ENCODE results near the gene FBL. TPM values are rescaled to one million over a fixed set of nuclear protein-coding genes. Genes with fewer than 3 reads are reported as not detected.

FBL gene
- total RNA-seq, 1 experiment from 2014 or later, result 189 TPM

DNA sequence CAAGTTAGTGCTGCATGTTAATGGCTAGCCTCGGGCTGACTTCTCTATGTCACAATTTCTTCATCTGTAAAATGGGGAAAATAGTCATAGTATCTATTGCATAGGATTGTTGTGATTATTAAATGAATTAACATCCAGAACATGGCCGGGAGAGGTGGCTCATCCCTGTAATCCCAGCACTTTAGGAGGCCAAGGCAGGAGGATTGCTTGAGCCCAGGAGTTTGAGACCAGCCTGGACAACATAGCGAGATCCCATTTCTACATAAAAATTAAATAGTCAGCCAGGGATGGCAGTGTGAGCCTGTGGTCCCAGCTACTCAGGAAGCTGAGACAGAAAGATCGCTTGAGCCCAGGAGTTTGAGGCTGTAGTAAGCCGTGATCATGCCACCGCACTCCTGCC, 21.8 kb upstream of the FBL start:
- no peak for DNase-seq (ENCODE audit: low read depth in 1 of 2, low spot score in 2 of 2)
- peaks cover 5% of the 10 kb centered on the region for H3K27me3 ChIP-seq (replicated peaks)
- no peaks in the 10 kb centered on the region for H3K9me3 ChIP-seq (replicated peaks)

GRCh38 chr19:39867133-39867532, 21.0 kb upstream of the FBL start:
- no peak overlapping the region for H3K27ac ChIP-seq
- no peak for DNase-seq (ENCODE audit: low read depth in 1 of 2, low spot score in 2 of 2)

More for the DNA sequence above, 21.8 kb upstream of the FBL start:
- Histone ChIP-seq H3K4me1 (replicated peaks) (no peaks in the 10 kb centered on the region), H3K27ac (no peak overlapping the region), H3K36me3 (no peaks in the 10 kb centered on the region), H3K4me3 (no peak overlapping the region)

DNA sequence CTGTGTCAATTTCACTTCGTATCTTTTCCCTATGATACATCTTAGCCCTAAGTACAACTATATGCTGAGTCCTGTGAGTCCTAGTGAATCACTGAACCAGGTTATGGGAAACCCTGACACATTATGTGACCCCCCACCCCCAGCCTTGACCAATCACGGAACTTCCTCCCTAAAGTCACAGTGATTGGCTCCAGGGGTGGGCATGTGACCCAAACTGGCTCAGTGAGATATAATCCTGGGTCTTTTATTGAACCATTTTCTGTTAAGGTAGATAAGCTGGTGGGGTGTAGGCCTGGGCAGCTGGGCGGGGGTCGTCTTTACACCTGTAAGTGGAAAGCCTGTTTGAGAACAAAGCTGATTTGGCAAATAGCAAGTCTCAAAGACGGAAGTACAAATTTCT, 19.8 kb upstream of the FBL start:
- H3K4me3 ChIP-seq, result no peak overlapping the region
- DNase-seq (ENCODE audit: low read depth in 1 of 2, low spot score in 2 of 2), result no peak
- no peak overlapping the region for H3K27ac ChIP-seq
- H3K36me3 ChIP-seq, result no peaks in the 10 kb centered on the region
- no peaks in the 10 kb centered on the region for H3K9me3 ChIP-seq (replicated peaks)
- no peaks in the 10 kb centered on the region for H3K4me1 ChIP-seq (replicated peaks)
- peaks cover 5% of the 10 kb centered on the region for H3K27me3 ChIP-seq (replicated peaks)

More at GRCh38 chr19:39867133-39867532, 21.0 kb upstream of the FBL start:
- Histone ChIP-seq H3K36me3 (no peaks in the 10 kb centered on the region), H3K4me3 (no peak overlapping the region), H3K27me3 (replicated peaks) (peaks cover 5% of the 10 kb centered on the region), H3K9me3 (replicated peaks) (no peaks in the 10 kb centered on the region), H3K4me1 (replicated peaks) (no peaks in the 10 kb centered on the region)

- Histone ChIP-seq H3K27ac (no peak overlapping the region), H3K9me3 (replicated peaks) (no peaks in the 10 kb centered on the region), H3K36me3 (no peaks in the 10 kb centered on the region), H3K4me3 (no peak overlapping the region), H3K4me1 (replicated peaks) (no peaks in the 10 kb centered on the region), H3K27me3 (replicated peaks) (peaks cover 5% of the 10 kb centered on the region)
- DNase-seq (ENCODE audit: low read depth in 1 of 2, low spot score in 2 of 2), result no peak
Measured at GRCh38 chr19:39865186-39865585, 19.0 kb upstream of the FBL start.

GRCh38 chr19:39864118-39864517, 17.9 kb upstream of the FBL start:
- Histone ChIP-seq H3K27me3 (replicated peaks) (peaks cover 5% of the 10 kb centered on the region; the same call in 1 of the 2 replicates), H3K9me3 (replicated peaks) (no peaks in the 10 kb centered on the region), H3K4me3 (no peak overlapping the region), H3K4me1 (replicated peaks) (no peaks in the 10 kb centered on the region), H3K27ac (no peak overlapping the region), H3K36me3 (no peaks in the 10 kb centered on the region)
- DNase-seq (ENCODE audit: low read depth in 1 of 2, low spot score in 2 of 2), result no peak

GRCh38 chr19:39858541-39858940, 12.4 kb upstream of the FBL start:
- Histone ChIP-seq H3K4me3 (no peak overlapping the region), H3K36me3 (no peaks in the 10 kb centered on the region), H3K9me3 (replicated peaks) (0 out of 2 replicates have a peak, but pooled peaks cover 3% of the 10 kb centered on the region), H3K4me1 (replicated peaks) (no peaks in the 10 kb centered on the region), H3K27ac (no peak overlapping the region), H3K27me3 (replicated peaks) (peaks cover 7% of the 10 kb centered on the region; the same call in 1 of the 2 replicates)
- DNase-seq (ENCODE audit: low read depth in 1 of 2, low spot score in 2 of 2), result no peak

DNA sequence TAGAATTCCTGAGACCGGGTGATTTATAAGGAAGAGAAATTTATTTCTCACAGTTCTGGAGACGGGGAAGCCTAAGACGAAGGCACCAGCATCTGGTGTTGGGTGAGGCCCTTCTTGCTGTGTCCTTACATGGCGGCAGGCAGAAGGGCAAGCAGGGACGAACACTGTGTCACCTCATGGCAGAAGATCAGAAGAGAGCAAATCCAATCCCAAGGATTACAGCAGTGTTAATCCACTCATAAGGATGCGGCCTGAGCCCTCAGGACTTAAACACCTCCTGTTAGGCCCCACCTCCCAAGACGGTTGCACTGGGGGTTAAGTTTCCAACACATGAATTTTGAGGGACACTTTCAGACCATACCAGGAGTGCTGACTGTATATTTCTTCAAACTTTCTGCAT, 6.7 kb upstream of the FBL start:
- Histone ChIP-seq H3K4me3 (no peak overlapping the region), H3K27ac (no peak overlapping the region), H3K4me1 (replicated peaks) (no peaks in the 10 kb centered on the region), H3K27me3 (replicated peaks) (peaks cover 7% of the 10 kb centered on the region; the same call in 1 of the 2 replicates), H3K36me3 (no peaks in the 10 kb centered on the region), H3K9me3 (replicated peaks) (0 out of 2 replicates have a peak, but pooled peaks cover 3% of the 10 kb centered on the region)
- DNase-seq (ENCODE audit: low read depth in 1 of 2, low spot score in 2 of 2), result no peak

- Histone ChIP-seq H3K27me3 (replicated peaks) (peaks cover 7% of the 10 kb centered on the region; the same call in 1 of the 2 replicates), H3K4me3 (no peak overlapping the region), H3K27ac (no peak overlapping the region), H3K4me1 (replicated peaks) (peaks cover 6% of the 10 kb centered on the region), H3K36me3 (no peaks in the 10 kb centered on the region), H3K9me3 (replicated peaks) (0 out of 2 replicates have a peak, but pooled peaks cover 3% of the 10 kb centered on the region)
- no peak for DNase-seq (ENCODE audit: low read depth in 1 of 2, low spot score in 2 of 2)
Measured at GRCh38 chr19:39850892-39851291, 4.7 kb upstream of the FBL start.

- no peak for DNase-seq (ENCODE audit: low read depth in 1 of 2, low spot score in 2 of 2)
- H3K27ac ChIP-seq, result no peak overlapping the region
- H3K4me1 ChIP-seq (replicated peaks), result peaks cover 18% of the 10 kb centered on the region
Measured at GRCh38 chr19:39848392-39848791, 2.2 kb upstream of the FBL start.

DNA sequence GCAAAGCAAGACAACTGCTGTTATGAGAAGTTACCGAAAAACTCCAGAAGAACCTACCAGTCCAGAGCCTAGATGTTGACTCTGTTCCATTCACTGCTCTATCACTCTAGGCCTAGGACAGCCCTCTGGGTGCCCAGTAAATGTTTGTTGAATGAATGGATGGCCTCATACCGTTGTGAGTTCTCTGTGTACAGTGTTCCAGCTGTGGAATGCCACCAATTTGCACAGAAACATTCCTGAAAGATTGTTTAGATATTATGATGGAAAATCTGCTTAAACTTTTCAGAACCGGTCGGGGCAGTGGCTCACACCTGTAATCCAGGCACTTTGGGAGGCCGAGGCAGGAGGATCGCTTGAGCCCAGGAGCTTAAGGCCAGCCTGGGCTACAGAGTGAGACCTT, 1.3 kb upstream of the FBL start:
- no peak overlapping the region for H3K4me3 ChIP-seq
- no peaks in the 10 kb centered on the region for H3K9me3 ChIP-seq (replicated peaks)
- H3K27ac ChIP-seq, result no peak overlapping the region
- no peak for DNase-seq (ENCODE audit: low read depth in 1 of 2, low spot score in 2 of 2)
- no peaks in the 10 kb centered on the region for H3K36me3 ChIP-seq
- no peaks in the 10 kb centered on the region for H3K27me3 ChIP-seq (replicated peaks)
- H3K4me1 ChIP-seq (replicated peaks), result peaks cover 18% of the 10 kb centered on the region

More at GRCh38 chr19:39848392-39848791, 2.2 kb upstream of the FBL start:
- H3K4me3 ChIP-seq, result no peak overlapping the region
- H3K27me3 ChIP-seq (replicated peaks), result no peaks in the 10 kb centered on the region
- H3K9me3 ChIP-seq (replicated peaks), result no peaks in the 10 kb centered on the region
- no peaks in the 10 kb centered on the region for H3K36me3 ChIP-seq

- Histone ChIP-seq H3K9me3 (replicated peaks) (no peaks in the 10 kb centered on the region), H3K4me3 (peak overlapping the region; percentile 57), H3K27ac (peak overlapping the region; percentile 18; the same call in 1 of the 2 replicates), H3K36me3 (no peaks in the 10 kb centered on the region), H3K27me3 (replicated peaks) (no peaks in the 10 kb centered on the region), H3K4me1 (replicated peaks) (peaks cover 18% of the 10 kb centered on the region)
- DNase-seq (ENCODE audit: low read depth in 1 of 2, low spot score in 2 of 2), result no peak
Measured at GRCh38 chr19:39846678-39847486, 703 bp upstream of the FBL start.

- Histone ChIP-seq H3K27me3 (replicated peaks) (no peaks in the 10 kb centered on the region), H3K27ac (peak overlapping the region; percentile 18; the same call in 1 of the 2 replicates), H3K36me3 (peaks cover 3% of the 10 kb centered on the region; the same call in 1 of the 2 replicates), H3K4me3 (peak overlapping the region; percentile 57), H3K4me1 (replicated peaks) (peaks cover 21% of the 10 kb centered on the region), H3K9me3 (replicated peaks) (no peaks in the 10 kb centered on the region)
- DNase-seq (ENCODE audit: low read depth in 1 of 2, low spot score in 2 of 2), result peak in 1 of 2 experiments; percentile 48
Measured at GRCh38 chr19:39845584-39845932, 621 bp downstream of the FBL start.

GRCh38 chr19:39845172-39845571, 1.0 kb downstream of the FBL start:
- H3K4me1 ChIP-seq (replicated peaks), result peaks cover 21% of the 10 kb centered on the region
- H3K4me3 ChIP-seq, result peak overlapping the region; percentile 57
- H3K9me3 ChIP-seq (replicated peaks), result no peaks in the 10 kb centered on the region
- H3K27ac ChIP-seq, result no peak overlapping the region
- no peak for DNase-seq (ENCODE audit: low read depth in 1 of 2, low spot score in 2 of 2)
- H3K27me3 ChIP-seq (replicated peaks), result no peaks in the 10 kb centered on the region
- H3K36me3 ChIP-seq, result peaks cover 5% of the 10 kb centered on the region

DNA sequence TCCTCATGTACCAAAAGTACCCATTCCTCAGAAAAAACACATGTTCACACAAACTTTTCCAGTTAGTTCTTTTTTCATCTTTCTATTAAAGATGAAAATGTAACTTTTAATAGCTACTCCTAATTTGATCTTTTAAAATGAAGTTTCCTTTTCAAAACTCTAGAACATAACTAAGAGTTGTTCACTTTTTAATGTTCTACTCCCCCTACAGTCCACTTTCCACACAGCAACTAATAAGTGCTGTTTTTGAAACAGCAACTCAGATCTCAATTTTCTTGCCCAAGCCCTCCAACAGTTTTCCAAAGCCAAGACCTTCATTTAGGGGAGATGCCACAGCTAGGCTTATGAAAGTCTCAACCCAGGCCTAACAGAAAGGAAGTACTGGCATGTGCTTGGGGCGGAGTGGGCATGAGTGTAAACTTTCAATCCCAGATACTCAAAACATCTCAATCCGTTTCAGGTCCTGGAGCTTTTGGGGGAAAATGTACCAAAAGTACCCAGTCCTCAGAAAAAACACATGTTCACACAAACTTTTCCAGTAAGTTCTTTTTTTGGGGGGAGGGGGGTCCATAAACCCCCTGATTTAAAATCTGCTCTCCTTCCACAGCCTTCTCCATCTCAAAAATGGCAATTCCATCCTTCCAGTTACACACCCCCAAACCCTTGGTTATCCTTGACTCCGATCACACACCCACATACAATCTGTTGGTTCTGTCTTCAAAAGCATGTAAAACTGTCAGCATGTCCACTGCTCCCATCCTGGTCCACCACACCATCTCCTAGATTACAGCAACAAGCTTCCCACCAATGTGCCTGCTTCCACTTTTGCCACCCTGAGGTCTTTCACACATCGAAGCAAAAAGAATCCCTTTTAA, 2.0 kb downstream of the FBL start:
- Histone ChIP-seq H3K36me3 (peaks cover 16% of the 10 kb centered on the region), H3K4me1 (replicated peaks) (peaks cover 21% of the 10 kb centered on the region), H3K27ac (no peak overlapping the region), H3K4me3 (no peak overlapping the region), H3K9me3 (replicated peaks) (no peaks in the 10 kb centered on the region), H3K27me3 (replicated peaks) (no peaks in the 10 kb centered on the region)
- peak in 1 of 2 experiments; percentile 30 for DNase-seq (ENCODE audit: low read depth in 1 of 2, low spot score in 2 of 2)

Data from SJSA1 (cell line).